Mammary epithelial cell (primary cell): ENCODE measurements around the gene TP53I13.

Experiments used
- EZH2 ChIP-seq: IDR thresholded peaks from 2 replicates; pipeline ENCODE4 v1.6.1; 2012; ENCODE audit warnings: low read length, inconsistent platforms, borderline replicate concordance
- TF ChIP-seq, protein P1 (sequence below), 2 donors: IDR thresholded peaks in 1 of 2; conservative IDR thresholded peaks in 1 of 2; 2 replicates each; pipeline ENCODE4 v1.5.1; 2011 to 2012; ENCODE audit warnings: inconsistent platforms in 2 of 2, low read length in 2 of 2, mild to moderate bottlenecking in 2 of 2, control low read depth in 1 of 2, low read depth in 1 of 2; ENCODE audit not compliant: insufficient read depth in 1 of 2; ENCODE audit errors: extremely low read depth in 1 of 2

DNA sequence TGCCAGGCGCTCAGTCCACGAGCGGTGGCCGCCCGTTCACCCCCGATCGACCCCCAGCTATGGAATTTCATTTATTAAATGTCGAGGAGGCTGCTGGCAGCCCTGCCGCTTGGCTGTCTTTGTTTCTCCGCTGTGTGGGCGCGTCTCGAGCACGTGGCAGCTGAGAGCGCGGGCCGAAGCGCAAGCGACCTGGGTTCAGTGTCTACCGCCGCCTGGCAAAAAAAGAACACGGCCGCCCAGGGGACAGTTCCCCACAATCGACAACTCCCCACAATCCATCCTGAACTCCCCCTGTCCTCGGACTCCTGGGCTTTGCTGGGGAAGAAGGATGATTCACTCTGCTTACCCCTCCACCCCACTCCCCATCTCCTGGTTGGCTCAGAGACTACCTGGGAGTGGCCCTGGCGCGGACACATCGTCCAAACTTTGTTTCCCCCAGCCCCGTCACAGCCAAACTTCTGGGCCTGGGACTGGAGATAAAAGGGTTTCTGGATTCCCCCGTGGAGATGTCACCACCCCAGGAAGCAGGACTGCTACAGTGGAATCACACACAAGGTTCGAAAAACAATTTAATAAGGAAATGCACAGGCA is 22.7 kb downstream of the TP53I13 start:
- TF ChIP-seq, protein P1, sequence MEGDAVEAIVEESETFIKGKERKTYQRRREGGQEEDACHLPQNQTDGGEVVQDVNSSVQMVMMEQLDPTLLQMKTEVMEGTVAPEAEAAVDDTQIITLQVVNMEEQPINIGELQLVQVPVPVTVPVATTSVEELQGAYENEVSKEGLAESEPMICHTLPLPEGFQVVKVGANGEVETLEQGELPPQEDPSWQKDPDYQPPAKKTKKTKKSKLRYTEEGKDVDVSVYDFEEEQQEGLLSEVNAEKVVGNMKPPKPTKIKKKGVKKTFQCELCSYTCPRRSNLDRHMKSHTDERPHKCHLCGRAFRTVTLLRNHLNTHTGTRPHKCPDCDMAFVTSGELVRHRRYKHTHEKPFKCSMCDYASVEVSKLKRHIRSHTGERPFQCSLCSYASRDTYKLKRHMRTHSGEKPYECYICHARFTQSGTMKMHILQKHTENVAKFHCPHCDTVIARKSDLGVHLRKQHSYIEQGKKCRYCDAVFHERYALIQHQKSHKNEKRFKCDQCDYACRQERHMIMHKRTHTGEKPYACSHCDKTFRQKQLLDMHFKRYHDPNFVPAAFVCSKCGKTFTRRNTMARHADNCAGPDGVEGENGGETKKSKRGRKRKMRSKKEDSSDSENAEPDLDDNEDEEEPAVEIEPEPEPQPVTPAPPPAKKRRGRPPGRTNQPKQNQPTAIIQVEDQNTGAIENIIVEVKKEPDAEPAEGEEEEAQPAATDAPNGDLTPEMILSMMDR (conservative IDR thresholded peaks at IDR 0.05 in 1 of 2, IDR thresholded peaks at IDR 0.05 in 1 of 2; ENCODE audit: extremely low read depth in 1 of 2, insufficient read depth in 1 of 2, low read depth in 1 of 2, low read length in 2 of 2) = no peak
- no peak for TF ChIP-seq EZH2
